Right forelimb (tissue), 1 donor: ENCODE measurements around the gene TMIGD2.
"Not testable (repeated sequence)": the region's sequence is repeated elsewhere in the genome, so short reads cannot be mapped to it uniquely, and the experiment has no call there.

Source experiments
- DNase-seq: peaks from one replicate; pipeline ENCODE4 v3.0.0-alpha.2; 2018

Gene TMIGD2

GRCh38 chr19:4302243-4302640 is at the start of gene TMIGD2:
Gene TMIGD2, minus strand, starts transcription at chr19:4302389. Its CDS starts 4 bp downstream, at chr19:4302385.
- DNase-seq, result no peak

- no peak for DNase-seq
Measured at GRCh38 chr19:4350726-4351125, 48.5 kb upstream of the TMIGD2 start.

- no peak for DNase-seq
Measured at GRCh38 chr19:4350111-4350510, 47.9 kb upstream of the TMIGD2 start.

- not testable (repeated sequence) for DNase-seq
Measured at GRCh38 chr19:4349225-4349624, 47.0 kb upstream of the TMIGD2 start.

- no peak for DNase-seq
Measured at GRCh38 chr19:4347521-4347920, 45.3 kb upstream of the TMIGD2 start.

- no peak for DNase-seq
Measured at GRCh38 chr19:4346020-4346383, 43.8 kb upstream of the TMIGD2 start.

GRCh38 chr19:4345342-4346019 is 43.3 kb upstream of the TMIGD2 start:
- DNase-seq, result no peak

- peak; percentile 95 for DNase-seq
Measured at GRCh38 chr19:4343370-4344307, 41.5 kb upstream of the TMIGD2 start, which contains the start of gene MPND. Gene MPND, plus strand, starts transcription at chr19:4343562. Its CDS starts 32 bp downstream, at chr19:4343594.

GRCh38 chr19:4342615-4343369 is 40.6 kb upstream of the TMIGD2 start:
- DNase-seq, result peak; percentile 97

GRCh38 chr19:4342314-4342614 is 40.1 kb upstream of the TMIGD2 start:
- no peak for DNase-seq

- no peak for DNase-seq
Measured at GRCh38 chr19:4338441-4339355, 36.5 kb upstream of the TMIGD2 start, which contains the start of gene STAP2. Gene STAP2, minus strand, starts transcription at chr19:4338827. Its CDS starts 74 bp downstream, at chr19:4338753.

- no peak for DNase-seq
Measured at GRCh38 chr19:4337906-4338440, 35.8 kb upstream of the TMIGD2 start.

- DNase-seq, result no peak
Measured at GRCh38 chr19:4334929-4335570, 32.9 kb upstream of the TMIGD2 start.

- DNase-seq, result no peak
Measured at GRCh38 chr19:4329858-4330257, 27.7 kb upstream of the TMIGD2 start.

GRCh38 chr19:4328991-4329681 is 26.9 kb upstream of the TMIGD2 start:
- DNase-seq, result not testable (repeated sequence)

- peak; percentile 98 for DNase-seq
Measured at GRCh38 chr19:4328243-4328990, 26.2 kb upstream of the TMIGD2 start.

GRCh38 chr19:4327877-4328242 is 25.7 kb upstream of the TMIGD2 start:
- DNase-seq, result no peak

- peak; percentile 73 for DNase-seq
Measured at GRCh38 chr19:4327252-4327876, 25.2 kb upstream of the TMIGD2 start.

- no peak for DNase-seq
Measured at GRCh38 chr19:4326837-4327251, 24.7 kb upstream of the TMIGD2 start.
